HG03354 (cell line): Measurements from ENCODE around the gene CMYA5.

Experiments used
- ATAC-seq: cut with Tn5 transposase; IDR thresholded peaks from one replicate; pipeline ENCODE4 v1.9.1; 2021; ENCODE audit warnings: mild to moderate bottlenecking; ENCODE audit not compliant: unreplicated experiment, poor library complexity, severe bottlenecking

CMYA5 gene

DNA sequence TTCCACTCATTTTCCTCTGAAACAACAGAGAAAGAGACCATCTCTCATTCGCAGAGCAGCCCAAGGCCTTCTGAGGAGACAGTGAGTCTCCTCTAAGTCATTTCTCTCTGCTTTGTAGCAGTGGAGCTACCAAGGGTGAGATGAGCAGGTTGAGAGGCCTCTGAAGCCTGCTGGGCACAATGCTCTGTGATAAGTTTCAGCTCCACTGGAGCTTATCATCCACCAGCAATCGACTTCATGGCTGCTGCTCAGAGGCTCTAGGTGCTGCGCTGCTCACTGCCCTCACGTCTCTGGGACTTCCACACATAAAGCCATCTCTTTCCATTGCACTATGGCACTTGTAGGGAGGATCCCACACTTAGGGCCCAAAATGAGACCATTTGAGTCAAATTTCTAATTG, 96.3 kb downstream of the CMYA5 start:
- ATAC-seq, result no peak

DNA sequence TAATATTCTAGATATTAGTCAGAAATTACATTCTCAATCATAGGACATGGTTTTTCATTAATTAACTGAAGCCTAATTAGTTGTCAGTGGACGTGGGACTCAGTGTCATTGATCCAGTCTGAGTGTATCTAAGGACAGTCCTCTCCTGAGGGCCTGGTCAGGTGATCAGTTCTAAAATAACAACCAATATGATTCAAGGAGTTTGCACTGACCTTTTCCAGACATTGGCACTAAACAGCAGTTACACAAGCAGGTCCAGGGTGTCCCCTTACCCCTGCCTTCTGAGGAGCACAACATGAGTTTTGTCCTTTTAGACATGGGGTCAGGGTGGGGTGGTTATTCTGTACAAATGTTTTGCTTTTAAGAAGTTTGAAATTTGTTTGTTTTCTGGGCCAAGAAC, 97.8 kb downstream of the CMYA5 start:
- ATAC-seq, result no peak

DNA sequence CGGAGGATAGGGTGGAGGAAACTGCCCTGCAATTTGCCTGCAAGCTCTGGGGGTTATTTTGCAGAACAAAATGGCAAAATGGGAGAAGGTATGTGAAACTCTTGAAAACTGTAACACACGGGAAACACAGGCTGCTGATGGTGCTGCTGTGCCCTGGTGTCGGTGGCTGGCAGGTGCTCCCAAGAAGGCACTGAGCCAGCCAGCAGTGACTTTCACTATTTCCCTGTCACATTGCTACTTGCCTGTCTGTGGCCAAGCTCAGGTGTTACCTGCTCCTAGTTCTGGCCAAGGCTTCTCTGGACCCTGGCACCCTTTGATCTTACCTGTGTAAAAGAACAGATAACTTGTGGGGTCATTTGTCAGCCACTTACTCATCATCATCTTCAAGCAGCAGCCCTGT, 102.2 kb downstream of the CMYA5 start:
- ATAC-seq, result no peak

DNA sequence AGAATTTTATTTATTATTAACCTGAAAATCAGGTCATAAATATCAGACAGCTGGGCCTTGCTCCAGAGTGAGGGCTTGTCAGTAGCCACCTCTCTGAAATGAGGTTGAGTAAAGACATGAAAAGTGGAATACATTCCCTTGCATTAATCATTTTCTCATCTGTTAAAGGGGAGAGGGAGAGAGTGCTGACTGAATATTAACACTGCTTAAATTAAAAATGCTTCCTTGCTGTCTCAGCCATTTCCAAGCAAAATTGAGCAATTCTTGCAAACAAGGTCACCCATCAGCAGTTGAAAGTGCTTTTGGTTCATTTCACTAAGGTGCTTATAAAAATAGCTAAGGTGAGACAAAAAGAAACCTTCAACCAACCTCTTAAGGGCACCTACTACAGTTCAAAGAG, 102.8 kb downstream of the CMYA5 start:
- no peak for ATAC-seq

DNA sequence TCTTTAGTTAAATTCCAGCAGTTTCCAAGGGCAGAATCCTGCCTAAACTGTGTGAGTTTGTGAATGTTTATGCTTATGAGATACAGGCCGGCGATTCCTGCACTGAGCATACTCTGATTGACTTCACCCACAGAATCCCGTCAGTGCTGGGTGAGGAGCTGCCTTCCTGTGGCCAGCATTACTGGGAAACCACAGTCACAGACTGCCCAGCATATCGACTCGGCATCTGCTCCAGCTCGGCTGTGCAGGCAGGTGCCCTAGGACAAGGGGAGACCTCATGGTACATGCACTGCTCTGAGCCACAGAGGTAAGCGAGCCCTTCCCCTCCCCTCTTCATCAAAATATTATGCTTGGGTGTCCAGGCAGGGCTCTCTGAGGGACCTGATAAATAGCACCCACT, 103.7 kb downstream of the CMYA5 start:
- no peak for ATAC-seq

DNA sequence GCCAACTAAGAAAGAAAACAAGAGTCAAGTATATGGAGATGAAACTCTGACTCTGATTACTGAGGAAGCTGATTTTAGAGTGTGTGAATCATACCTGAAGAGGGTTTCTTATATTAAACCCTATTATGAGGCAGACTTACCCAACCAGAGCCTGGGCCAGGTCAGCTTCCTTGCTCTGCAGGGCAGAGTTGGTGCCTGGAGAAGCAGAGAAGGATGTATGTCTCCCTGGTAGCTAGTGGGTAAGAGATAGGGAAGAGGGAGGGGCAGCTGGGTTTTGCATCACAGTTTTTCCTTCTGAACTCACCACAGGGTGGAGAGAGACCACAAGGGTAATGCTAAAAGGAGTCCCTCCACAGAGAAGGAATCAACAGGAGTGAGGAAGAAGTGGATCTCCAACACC, 104.1 kb downstream of the CMYA5 start:
- ATAC-seq, result no peak

DNA sequence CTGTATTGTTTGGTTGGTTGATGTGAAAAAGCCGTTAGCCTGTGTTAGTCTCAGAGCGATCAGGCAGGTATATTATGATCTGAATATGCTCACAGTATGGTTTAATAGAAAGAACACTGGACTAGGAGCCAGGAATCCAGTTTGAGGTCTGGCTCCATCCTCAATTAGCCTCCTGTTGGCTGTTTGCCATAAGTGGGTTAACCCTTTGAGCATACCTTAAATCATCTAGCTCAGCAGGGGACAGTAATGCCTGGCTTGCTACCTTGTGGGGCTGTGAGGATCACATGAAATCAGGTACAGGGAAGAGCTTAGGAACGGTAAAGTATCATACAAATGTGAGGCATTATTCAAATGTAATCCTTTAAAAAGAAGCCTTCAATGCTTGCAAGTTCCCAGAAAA, 104.7 kb downstream of the CMYA5 start:
- no peak for ATAC-seq

DNA sequence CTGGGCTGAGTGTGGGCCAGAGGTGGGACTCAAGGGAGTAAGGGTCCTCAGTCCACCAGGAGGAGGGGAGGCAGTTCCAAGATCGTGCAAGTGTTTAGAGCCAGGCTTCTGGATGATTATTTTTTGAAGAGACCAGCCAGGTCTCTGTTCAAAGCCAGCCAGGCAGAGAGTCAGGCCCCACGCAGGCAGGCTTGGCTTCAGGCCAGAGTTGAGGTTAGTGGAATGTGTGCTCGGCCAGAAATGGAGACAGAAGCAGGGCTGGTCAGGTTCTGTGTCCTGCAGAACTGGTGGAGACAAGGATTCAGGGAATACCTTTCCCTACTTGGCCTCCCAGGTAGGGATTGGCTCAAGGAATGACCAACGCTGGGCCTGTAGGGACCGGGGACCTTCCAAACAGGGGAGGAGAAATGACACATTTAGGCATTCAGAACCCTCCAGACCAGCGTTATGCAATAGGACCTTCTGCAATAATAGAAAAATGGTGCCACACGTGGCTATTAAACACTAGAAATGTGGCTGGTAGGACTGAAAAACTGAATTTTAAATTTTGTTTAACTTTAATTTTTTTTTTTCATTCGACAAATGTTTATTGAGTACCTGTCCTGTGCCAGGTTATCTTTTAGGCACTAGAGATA, 106.2 kb downstream of the CMYA5 start:
- ATAC-seq, result no peak

DNA sequence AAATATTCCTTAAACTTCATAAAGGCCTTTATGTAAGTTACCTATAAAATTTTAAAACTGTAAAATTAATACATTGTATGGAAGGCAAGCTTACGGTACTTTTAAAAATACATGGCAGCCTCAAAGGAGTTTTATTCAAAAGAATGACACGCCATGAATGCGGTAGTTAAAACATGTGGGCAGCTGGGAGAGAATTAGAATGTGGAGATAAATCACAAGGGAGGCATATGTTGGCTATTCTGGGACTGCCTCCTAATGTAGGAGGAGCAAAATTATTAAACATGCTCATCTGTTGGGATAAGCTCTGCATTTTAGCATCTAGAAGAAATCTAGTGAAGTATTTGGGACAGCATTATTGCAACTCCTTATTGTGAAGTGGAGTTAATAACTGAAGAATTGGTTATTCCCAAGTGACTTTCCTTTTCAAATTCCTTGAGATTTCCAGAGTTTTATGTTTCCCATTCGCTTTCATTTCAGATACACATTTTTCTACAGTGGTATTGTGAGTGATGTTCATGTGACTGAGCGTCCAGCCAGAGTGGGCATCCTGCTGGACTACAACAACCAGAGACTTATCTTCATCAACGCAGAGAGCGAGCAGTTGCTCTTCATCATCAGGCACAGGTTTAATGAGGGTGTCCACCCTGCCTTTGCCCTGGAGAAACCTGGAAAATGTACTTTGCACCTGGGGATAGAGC, 109.4 kb downstream of the CMYA5 start:
- no peak for ATAC-seq

DNA sequence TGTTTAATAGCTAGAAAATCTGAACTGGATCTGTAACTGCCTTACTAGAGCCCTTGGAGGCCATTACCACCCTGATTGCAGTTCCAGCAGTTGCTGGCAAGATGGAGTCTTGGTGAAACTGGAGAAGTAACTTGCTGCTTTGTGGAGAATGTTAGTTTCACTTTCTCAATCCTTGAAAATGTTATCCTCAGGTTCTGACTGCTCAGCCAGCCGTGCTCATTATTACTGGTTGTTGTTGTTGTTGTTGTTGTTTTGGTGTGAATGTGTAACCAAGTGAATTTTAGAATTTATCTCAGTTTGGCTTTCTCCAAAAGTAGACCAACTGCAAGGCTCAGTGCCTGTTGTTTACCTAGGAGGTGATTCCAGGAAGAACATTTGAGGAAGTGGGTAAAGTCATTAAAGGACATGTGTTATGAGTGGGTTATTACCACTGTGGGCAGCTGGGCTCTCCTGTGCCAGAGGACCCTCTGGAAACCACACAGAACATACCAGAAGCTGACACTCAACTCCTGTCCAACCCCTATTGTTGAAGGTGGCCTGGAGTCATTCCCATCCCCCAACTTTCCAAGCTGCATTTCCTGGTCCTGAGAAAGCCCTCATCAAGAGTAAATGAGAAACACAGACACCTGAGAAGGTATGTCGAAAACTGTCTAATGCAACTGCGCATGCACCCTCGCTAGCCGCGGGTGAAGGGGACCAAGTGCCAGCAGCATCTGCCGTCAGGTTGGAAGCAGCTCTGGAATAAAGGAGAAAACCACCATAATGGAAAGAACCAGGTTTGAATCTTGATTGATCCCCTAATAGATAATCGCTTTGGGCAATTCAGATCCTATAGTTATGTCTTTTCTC, 111.6 kb downstream of the CMYA5 start:
- no peak for ATAC-seq

DNA sequence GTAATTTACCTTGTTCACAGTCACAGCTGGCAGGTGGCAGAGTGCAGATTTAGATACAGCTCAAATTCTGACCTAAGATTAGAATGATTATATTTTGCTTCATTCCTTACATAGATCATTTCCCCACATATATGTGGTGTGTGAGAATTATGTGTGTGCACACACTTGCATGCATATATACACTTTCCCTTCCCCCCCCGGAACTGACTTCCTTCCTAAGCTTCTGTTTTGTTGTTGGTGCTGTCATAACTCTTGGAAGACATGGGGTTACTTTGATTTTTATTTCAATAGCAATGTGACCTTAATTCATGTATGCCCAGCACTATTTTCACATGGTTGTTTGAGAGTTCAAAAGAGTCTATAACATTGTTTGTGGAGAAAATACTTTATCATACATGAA, 112.8 kb downstream of the CMYA5 start:
- ATAC-seq, result no peak

DNA sequence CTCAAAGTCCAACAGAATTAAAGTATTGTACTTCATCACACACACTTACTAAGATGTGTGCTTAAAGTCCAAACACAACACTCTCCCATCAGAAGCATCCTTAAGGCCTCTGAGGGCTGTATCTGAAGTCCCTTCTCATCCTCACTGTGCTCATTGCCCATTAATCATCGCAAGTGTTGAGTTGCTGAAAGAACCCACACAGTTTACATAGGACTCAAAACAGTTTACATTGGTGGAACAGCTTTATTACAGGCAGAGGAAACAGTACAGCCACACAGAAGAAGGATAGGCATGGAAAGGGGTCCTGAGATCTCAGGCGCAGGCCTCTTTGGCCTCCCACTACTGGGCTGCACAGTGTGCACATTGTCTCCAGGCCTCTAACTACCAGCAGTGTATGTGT, 113.4 kb downstream of the CMYA5 start:
- no peak for ATAC-seq

DNA sequence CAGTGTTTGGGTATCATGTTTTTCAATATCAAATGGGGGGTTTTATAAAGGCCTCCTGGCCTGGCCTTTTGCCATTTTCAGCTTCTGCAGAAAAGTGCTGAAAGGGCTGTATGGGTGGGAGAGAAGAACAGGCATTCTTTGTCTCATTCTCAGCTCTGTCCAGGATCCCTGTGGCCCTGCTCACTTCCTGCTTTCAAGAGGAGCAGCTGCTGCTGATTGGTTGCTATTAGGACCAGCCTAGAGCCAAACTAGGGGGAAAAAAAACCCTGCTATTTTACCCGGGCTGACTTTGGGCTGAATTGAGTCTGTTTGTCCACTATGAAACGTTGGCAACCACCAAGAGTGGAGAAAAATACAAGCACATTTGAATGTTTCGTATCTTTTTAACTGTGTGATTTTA, 117.1 kb downstream of the CMYA5 start:
- no peak for ATAC-seq

DNA sequence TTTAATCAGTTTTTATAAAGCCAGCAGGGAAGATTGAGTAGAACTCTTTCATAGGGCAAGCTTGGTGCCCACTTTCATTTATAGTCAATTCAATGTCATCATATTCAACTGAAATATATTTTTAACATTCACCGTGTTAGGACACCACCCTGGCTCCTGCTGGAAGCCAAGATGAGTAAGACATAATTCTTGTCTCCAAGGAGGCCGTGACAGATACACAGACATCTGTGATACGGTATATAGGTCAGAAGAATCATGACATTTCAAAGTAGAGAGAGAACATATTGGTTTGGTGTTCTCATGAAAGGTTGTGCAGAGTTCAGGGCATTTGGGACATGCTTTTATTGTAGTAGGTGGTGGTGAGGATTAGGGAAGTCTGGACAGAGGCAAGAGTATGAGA, 120.1 kb downstream of the CMYA5 start:
- no peak for ATAC-seq

DNA sequence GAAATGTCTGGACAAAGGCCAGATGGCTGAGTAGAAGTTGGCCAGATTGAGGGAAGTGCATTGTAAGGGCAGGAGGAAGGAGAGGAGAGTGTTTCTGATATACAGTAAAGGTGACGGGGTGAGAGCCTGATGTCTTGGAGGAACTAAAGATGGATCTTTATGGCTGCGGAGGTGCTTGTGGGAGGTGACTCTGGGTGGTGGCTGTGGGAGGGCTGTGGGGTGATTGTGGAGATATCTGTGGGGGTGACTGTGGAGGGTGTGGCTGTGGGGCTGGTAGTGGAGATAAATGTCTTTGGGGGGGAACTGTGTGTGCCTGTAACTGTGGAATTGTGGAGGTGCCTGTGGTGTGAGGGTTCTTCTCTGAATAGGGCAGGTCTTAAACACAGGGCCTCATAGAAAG, 121.4 kb downstream of the CMYA5 start:
- ATAC-seq, result no peak

DNA sequence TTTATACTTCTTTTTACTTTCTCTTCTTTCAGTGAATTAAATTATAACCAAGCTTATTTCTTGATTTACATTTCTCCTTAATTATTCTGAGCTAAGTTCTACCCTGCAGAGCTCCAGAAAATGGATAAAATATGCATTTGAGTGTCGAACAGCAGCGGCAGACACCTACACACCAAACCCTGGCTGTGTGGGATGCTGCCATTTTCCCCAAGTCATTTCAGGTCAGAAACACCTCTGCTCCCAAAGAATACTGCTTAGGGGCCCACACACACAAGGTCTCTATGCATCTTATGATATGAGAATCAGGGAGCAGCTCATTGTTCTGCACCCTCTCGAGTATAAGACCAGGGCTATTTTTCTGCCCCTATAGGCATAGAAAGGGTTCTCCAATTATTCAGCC, 122.3 kb downstream of the CMYA5 start:
- ATAC-seq, result no peak

DNA sequence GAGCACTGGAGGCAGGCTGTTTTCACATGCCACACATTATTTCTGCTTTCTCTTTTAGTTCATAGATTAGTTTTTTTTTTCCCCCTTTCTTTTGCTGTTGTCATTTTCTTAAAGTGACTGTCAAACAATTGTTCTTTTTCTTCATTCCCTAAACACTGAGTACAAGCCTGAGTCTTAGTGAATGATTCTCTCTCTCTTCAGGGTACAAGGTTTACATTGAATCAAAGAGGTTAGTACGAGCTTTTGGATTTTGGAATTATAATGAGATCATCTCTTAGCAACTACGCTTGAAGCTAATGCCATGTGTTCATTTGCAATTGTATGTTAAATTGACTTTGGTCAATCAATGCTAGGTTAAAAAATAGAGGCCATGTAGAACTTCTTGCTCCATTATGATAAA, 125.1 kb downstream of the CMYA5 start:
- ATAC-seq, result no peak

DNA sequence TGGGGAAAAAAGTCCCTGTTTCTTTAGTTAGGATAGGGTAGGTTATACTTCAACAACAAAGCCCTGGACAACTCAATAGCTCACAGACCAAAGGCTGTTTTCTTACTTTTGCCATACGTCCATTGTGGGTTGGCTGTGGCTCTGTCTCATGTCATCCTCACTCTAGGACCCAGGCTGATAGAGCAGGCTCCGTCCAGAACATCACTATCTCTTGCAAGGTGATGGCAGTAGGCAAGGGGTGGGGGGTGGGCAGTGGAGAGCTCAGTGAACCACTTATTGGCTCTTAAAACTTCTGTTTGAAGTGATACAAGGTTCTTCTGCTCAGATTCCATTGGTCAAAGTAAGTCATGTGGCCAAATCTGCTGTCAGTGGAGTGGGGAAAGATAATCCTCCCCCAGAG, 126.4 kb downstream of the CMYA5 start:
- no peak for ATAC-seq

DNA sequence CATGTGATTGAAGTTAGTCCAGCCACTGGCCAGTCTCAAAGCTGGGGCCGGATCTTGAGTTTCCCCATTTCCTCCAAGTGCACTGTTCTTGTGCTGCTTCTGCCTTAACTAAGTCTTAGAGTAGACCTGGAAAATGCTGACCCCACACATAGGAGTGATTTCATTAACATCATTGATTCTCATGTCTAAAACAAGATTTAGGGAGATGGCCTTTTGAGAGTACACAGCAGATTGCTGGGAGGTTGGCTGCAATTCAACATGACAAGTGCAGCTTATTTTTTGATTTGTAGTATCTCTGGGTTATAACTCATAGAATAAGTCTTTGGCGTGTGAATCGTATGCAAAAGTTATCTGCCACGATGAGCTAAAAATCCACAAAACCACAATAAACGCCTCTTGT, 131.0 kb downstream of the CMYA5 start:
- ATAC-seq, result no peak

DNA sequence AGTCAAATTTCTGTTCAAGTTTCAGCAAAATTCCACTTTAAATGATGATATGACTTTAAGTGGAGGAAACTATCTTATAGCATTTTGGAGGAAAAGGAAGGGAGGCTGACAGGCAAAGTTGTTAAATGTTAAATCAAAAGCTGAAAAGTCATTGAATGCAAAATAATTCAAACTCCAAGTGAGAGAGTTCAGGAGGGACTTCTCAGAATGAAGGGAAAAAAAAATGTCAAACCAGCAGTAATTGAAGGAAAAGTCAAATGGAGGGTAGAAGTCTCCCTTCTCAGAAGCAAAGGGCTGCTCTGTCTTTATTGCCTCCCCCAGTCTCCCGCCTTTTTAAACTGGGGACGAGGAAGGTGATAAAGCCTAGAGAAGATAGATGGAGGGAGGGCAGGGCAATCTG, 134.8 kb downstream of the CMYA5 start:
- ATAC-seq, result no peak

DNA sequence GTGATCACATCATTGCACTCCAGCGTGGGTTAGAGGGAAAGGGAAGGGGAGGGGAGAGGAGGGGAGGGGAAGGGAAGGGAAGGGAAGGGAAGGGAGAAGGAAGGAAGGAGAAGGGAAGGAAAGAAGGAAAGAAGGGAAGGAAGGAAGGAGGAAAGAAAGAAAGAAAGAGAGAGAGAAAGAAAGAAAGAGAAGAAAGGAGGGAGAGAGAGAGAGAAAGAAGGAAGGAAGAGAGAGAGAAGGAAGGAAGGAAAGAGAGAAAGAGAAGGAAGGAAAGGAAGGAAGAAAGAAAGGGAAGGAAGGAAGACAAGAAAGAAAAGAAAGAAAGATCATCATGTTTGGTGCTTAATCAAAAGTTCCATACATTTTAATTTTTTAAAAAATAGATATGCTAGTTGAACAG, 136.2 kb downstream of the CMYA5 start:
- ATAC-seq, result no peak
